Regular cardiac myocyte (primary cell): ENCODE results near the gene MBD3L4. TPM values are rescaled to one million over a fixed set of nuclear protein-coding genes. Genes with fewer than 3 reads are reported as not detected.

Source experiments
- total RNA-seq: library from RNA; depleted of rRNA; stranded (reverse); fragments of >200 nt; gene quantifications from 2 replicates; pipeline ENCODE4 v1.2.3, GENCODE V29; 2014

MBD3L4 gene
- total RNA-seq: not detected in 2 replicates

GRCh38 chr19:7040079-7040478, at the start of gene MBD3L4:
Gene MBD3L4 (minus strand): TSS chr19:7040179. CDS start chr19:7040144, 35 bp downstream.

GRCh38 chr19:7069042-7069903, 29.3 kb upstream of the MBD3L4 start, which contains the start of gene ZNF557:
Gene ZNF557 (plus strand): TSS chr19:7069703. CDS start chr19:7075075, 5,372 bp downstream.

DNA sequence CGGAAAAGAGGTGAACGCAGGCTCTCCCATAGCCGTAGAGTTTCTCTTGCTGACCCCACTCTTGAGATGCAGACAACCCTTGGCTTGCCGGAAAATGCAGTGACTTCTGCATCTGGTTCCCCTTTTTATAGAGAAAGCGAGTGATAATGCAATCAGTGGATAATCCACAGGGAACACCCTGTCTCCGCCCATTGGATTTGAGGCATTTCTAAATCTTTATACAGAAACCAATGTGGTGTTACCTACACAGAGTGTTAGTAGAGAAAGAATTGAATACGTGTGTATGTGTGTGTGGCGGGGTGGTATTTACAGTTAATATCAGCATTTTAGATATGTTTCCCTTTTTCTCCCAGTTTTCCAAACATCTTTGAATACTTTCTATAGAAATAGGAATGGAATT, 18.6 kb upstream of the MBD3L4 start, which contains the start of gene MBD3L3:
MBD3L3 (minus strand) TSS at position 101 of the 400 bp plus-strand sequence; CDS start at position 30, 71 bp downstream.

GRCh38 chr19:7049021-7049420, 9.0 kb upstream of the MBD3L4 start, which contains the start of gene MBD3L2:
Gene MBD3L2 (plus strand): TSS chr19:7049321. CDS start chr19:7049374, 53 bp downstream.

GRCh38 chr19:7030278-7030677, 9.7 kb downstream of the MBD3L4 start, which contains the start of gene MBD3L5:
Gene MBD3L5 (plus strand): TSS chr19:7030578. CDS start chr19:7030612, 34 bp downstream.

GRCh38 chr19:7021331-7021730, 18.6 kb downstream of the MBD3L4 start, which contains the start of gene MBD3L2B:
Gene MBD3L2B (minus strand): TSS chr19:7021431. CDS start chr19:7021397, 34 bp downstream.

Other genes with a start within 250 kb of the MBD3L4 start
- not detected in 2 replicates for gene ADGRE1, start 152.6 kb downstream of the MBD3L4 start, total RNA-seq
- gene MBD3L2B, start 18.7 kb downstream of the MBD3L4 start, total RNA-seq: not detected in 2 replicates
- gene MBD3L5, start 9.6 kb downstream of the MBD3L4 start, total RNA-seq: not detected in 2 replicates
- not detected in 2 replicates for gene MBD3L2, start 9.1 kb upstream of the MBD3L4 start, total RNA-seq
- not detected in 2 replicates for gene MBD3L3, start 18.5 kb upstream of the MBD3L4 start, total RNA-seq
- gene ZNF557, start 29.5 kb upstream of the MBD3L4 start, total RNA-seq: 17.5 and 20.3 TPM in 2 replicates